GM13976 (cell line): ENCODE measurements around the gene UQCR11.

ENCODE experiments used
- DNase-seq: peaks from one replicate; pipeline ENCODE4 v3.0.0; 2012; ENCODE audit warnings: low spot score
- CTCF ChIP-seq: IDR thresholded peaks from 2 replicates; pipeline ENCODE4 v1.5.1; 2012; ENCODE audit warnings: borderline replicate concordance, mild to moderate bottlenecking; ENCODE audit not compliant: insufficient read depth; ENCODE audit errors: extremely low read depth, missing control alignments, control extremely low read depth
- in situ Hi-C: fragments of 300-500 bp; cut with MboI; formaldehyde crosslinking; loops from one replicate; pipeline ENCODE4 v1.12.0; 2022; ENCODE audit warnings: low sequenced_read_pairs, mixed read lengths, inconsistent platforms; ENCODE audit not compliant: unreplicated experiment

The UQCR11 gene

GRCh38 chr19:1602091-1602707 lies 3.1 kb downstream of the UQCR11 start:
- TF ChIP-seq CTCF, result no peak
- in situ Hi-C loops, result no loop called here
- no peak for DNase-seq

GRCh38 chr19:1601613-1602064 lies 3.6 kb downstream of the UQCR11 start:
- no peak for TF ChIP-seq CTCF
- DNase-seq, result no peak
- in situ Hi-C loops, result no loop called here

GRCh38 chr19:1599460-1599846 lies 5.8 kb downstream of the UQCR11 start:
- TF ChIP-seq CTCF, result no peak
- no peak for DNase-seq
- in situ Hi-C loops, result no loop called here

GRCh38 chr19:1598777-1599459 lies 6.3 kb downstream of the UQCR11 start:
- in situ Hi-C loops, result no loop called here
- no peak for DNase-seq
- TF ChIP-seq CTCF, result no peak

- DNase-seq, result no peak
- in situ Hi-C loops, result no loop called here
- TF ChIP-seq CTCF, result no peak
Observed at GRCh38 chr19:1593501-1593772, 11.8 kb downstream of the UQCR11 start.

GRCh38 chr19:1592755-1593500 lies 12.3 kb downstream of the UQCR11 start, which contains the start of gene MBD3:
Gene MBD3 (minus strand): TSS chr19:1592865. CDS start chr19:1592631, 234 bp downstream.
- TF ChIP-seq CTCF, result no peak
- in situ Hi-C loops, result no loop called here
- DNase-seq, result peak; percentile 98
